Activated CD8-positive, alpha-beta memory T cell treated with anti-CD3 and anti-CD28 coated beads for 48 hours (primary cell): ENCODE data around the gene SPAG17.
A peak's percentile ranks its signal among the peaks of the same experiment; 100 is the strongest.

Experiments used
- DNase-seq, 3 experiments: peaks; one replicate each; pipeline ENCODE4 v3.0.0-alpha.2; 2020; ENCODE audit warnings: low read depth in 2 of 3, low spot score in 2 of 3

SPAG17 gene

DNA sequence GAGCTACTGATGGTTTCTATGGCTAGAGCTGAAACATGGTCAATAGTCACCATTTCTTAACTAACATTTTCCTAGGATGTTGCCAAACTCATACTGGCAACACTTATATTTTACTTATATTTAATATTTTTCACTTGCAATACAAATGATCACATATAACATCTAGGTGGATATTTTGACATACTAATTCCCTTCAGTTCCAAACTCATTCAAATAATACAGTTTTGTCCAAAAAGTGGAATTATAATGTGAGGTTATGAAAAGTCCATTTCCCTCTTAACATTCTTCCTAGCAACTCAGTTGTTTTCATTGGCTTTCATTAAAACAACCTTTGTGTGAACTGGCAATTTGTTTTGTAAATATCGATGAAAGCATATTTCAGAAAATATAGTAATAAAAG, 16.0 kb downstream of the SPAG17 start:
- DNase-seq: no peak

DNA sequence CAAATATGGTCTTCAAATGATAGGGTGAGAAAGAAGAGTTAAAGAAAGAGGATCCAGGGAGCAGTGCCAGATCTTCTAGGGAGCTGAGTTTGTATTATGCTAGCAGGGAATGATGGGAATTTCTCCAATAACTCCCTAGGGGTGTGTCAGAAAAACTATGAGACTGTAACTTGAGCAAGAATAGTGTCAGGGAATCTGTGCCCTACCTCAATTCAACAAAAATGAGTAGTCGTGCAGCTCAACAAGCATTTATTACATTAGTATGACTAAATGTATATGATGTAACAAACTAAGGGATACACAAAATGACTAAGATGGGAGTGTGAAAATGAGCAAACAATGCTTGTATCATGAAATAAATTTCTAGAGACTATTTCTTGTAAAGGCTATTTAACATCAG, 24.2 kb downstream of the SPAG17 start:
- no peak for DNase-seq

DNA sequence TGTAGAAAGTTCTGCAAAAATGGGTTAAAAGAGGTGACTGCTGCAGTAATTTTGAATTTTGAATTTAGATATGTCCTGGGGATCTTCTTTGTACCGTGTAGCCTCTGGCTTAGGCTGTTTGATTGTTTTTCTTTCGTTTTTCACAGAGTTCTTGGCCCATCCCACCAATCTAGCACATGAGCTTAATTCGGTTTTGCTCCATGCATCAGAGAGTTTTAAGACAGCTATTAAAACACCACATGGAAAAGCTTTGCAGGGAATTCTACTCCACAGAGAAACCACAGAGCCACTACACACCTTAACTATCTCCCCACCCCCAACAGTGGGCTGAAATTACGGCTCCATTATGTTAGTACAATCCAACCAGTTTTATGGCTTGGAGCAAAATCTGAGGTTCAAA, 25.5 kb downstream of the SPAG17 start:
- no peak for DNase-seq

DNA sequence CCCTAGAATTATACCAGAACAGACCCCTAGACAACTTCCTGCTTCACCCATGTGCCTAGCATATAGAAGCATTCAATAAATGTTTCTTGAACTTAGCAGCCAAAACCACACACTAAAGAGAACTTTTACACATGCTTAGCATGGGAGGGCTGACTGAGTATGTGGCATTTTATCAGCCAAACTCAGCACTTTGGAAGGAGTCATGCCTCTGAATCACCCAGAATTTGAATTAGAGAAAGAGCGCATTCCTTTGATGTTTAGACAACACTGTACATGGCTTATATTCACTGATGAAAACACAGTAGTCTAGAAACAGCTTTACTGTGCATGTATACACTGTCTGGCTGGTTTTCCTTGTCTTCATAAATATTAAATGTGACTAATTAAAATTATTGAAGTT, 26.1 kb downstream of the SPAG17 start:
- DNase-seq: no peak

DNA sequence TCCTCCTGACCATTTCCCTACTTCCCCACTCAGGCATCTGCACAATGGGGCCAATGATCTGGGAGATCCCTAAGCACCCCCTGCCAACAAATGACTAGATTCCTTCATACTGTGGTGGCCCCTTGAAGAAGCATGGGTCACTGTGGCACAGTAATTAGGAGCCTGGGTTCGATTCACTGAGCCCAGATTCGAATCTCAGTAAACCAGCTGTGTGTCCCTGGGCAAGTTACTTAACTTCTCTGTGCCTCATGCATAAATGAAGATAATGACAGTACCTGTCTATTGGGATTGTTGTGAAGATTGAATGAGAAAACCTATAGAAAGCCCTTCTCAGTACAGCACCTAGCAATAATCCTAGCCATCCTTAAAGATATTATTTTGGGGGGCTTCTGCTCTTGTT, 27.5 kb downstream of the SPAG17 start:
- DNase-seq: no peak

DNA sequence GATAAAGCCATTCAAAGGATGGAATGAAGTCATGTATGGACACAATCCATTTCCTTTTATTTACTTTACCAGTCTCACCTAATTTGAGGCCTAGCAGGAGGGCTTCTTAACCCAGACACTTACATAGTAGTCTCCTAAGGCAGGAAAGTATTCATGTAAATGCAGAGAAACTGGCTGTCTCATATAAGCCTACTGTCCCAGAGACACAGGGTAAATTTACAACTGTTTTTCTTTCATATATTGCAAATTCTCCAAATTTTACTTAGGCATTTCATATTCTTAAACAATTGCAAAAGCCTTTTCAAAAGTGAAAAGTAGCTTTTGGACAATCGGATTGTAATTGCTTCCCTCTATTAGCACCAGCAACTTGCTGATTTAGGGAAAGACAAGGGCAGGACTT, 29.9 kb downstream of the SPAG17 start:
- DNase-seq: no peak

DNA sequence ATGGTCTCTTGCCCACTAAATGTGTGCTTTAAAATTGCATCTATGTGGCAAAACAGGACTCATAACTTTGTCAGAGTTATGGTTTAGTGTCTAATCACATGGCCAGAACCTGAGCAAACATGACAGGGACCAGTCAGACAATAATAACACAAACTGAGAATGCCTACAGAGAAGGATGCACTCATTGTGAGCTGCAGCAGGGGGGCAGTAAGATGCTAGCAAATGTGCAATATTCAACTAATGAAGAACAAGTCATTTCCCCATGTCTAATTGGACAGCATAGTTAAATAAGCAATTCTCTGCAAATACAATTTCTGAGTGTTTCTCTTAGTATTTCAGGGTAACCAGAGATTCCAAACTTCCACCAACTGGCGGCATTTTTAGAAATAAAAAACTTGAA, 30.8 kb downstream of the SPAG17 start:
- DNase-seq: no peak

DNA sequence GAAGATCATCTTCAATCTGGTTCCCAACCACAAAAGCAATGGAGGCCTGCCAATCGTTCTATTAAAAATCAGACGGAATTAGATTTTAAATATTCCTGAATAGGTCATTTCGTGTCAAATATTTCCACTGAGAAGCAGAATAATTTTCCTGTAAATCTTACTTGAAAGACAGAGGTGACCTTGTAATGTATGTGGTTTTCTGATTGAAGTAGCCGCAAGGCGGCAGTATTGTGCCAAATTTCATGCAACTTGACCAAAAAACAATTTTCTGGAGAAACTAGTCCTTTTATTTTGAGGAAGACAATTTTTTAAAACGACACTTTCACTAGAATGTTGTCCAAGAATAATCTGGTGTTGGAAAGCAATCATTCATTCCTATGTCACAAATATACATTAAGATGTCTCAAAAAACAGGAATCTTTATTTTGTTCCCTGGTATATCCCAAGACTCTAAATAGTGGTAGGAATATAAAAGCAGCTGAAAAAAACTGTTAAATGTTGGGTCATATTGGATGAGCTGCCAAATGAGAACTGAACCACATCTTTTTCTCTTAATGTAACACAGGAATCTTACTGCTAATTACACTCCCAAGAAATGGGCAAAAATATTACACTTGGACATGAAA, 33.6 kb downstream of the SPAG17 start:
- DNase-seq: peak in 1 of 3 experiments; percentile 10

DNA sequence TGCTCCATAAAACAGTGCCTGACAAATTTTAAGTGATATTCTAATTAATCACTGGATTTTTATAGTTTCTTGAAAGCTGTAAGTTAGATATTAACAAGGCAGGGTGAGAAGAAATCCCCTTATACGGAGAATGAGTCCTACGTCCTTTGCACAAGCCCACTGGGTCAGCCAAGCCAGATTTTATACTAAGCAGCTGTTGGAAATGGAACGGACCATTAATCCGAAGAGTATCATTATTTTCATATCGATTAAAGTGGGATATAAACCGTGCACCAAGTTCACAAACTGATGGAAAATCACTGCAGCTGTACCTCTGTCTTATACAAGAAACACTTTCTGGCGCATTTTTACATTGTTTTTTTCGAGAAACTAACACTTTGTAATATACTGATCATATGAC, 35.2 kb downstream of the SPAG17 start:
- DNase-seq: no peak

DNA sequence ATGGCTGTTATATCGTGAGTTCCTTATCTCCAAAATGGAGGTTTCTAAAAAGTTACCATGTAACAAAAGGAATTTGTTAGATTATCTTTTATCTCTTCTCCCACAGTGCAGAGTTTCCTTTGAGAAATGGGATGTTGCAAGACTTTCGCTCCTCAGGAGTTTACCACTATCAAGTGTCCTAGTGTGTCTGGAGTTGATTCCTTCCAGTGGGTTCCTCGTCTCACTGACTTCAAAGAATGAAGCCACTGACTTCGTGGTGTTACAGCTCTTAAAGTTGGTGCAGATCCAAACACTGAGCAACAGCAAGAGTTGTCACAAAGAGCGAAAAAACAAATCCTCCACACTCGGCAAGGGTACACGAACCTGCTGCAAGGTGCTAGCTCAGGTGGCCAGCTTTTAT, 37.0 kb downstream of the SPAG17 start:
- DNase-seq: no peak

DNA sequence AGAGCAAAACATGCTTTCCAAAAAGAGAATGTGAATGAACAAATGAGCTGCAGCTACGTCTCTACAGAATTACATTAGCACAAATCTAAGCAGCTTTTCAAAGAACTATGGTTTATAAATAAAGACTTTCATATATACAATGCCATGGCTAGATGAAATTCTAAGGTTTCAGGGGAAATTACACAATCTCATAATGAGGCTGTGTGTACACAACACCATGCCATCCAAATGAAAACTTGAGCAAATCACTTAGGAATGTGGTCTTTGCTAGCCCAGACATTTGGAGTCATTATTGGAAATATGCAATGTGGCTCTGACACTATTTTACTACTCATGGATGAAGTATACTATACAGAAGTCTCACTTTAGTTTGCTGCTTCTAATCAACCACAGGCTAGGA, 37.5 kb downstream of the SPAG17 start:
- DNase-seq: no peak

DNA sequence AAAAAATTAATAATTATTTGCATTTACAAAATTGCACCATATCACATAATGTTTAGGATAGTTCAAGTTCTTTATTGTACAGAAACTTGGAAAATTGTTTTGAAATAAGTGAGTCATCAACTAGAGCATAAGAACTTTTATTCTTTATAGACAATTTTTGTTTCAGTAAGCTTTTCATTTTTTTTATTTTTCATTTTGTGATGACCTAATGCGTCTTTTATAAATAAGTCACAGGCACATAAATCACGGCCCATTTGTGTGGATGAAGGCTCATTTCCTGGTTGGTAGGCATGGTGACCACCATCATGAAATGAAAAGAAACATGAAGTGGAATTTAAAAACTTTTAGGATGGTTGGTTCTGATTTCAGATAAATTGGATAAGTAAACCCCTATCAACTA, 39.3 kb downstream of the SPAG17 start:
- DNase-seq: no peak

DNA sequence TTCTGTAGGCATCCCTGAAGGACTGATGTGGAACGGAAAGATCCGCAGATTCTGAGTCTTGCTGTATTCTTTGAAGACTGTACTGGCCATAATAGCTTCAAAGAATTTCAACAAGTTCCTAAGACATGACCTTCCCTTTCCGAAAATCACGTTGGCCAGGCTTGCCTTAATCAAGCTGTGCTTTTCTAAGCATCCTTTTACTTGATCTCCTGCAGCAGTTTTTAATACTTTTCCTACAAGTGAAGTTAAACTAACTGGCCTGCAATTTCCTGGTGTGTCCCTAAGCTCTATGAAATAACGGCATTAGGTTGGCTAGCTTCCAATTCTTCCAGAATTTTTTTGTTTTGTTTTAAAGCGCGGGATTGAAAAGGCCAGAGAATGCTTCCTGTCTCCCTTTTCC, 40.3 kb downstream of the SPAG17 start:
- DNase-seq: no peak

DNA sequence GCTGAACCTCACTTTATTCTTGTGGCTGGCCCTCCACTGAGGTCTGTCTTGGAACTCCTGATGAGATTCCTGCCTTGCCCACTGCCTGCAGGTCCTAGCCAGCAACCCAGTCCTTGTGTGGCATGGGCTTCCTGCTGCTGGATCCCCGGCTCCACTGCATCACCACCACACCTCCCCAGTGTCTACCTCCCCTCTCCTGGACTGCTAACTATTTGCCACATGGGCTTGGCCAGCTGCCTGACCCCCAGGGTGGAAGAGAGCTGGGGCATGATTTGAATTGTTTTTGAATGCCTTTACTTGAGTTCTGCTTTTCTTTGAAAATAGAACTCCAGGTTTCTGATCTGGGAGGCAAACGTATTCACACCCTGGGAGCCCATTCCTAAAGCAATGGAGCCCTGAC, 41.2 kb downstream of the SPAG17 start:
- no peak for DNase-seq

DNA sequence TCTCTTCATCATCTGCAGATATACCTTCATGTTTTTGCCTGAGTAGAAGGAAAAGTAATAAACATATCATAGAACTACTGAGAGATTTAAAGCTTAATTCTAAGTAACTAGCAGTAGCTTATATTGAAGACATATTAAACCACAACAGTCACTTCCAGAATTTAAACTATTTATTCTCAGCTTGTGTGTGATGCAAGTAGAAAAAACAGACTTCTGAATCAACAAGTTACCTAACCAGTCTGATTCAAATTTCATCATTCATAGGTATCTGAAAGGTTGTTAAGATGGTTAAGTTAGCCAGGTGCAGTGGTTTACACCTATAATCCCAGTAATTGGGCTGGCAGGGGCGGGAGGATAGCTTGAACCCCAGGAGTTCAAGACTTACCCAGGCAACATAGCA, 41.9 kb downstream of the SPAG17 start:
- DNase-seq: no peak

DNA sequence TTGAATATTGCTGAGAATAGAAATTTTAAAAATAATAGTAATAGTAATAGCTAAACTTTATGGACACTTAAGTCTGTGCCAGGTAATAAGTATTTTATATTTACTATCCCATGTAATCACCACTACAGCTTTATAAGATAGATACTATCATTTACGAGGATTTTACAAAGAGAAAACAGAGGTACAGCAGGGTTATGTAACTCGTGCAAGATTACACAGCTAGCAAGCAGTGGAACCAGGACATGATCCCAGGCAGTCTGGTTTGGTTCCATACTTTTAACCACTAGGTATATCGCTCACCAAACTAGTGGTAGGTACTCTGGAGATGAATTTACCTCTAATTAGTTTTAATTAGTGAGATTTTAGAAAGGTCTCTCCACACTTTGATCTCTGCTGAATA, 42.5 kb downstream of the SPAG17 start:
- DNase-seq: no peak

DNA sequence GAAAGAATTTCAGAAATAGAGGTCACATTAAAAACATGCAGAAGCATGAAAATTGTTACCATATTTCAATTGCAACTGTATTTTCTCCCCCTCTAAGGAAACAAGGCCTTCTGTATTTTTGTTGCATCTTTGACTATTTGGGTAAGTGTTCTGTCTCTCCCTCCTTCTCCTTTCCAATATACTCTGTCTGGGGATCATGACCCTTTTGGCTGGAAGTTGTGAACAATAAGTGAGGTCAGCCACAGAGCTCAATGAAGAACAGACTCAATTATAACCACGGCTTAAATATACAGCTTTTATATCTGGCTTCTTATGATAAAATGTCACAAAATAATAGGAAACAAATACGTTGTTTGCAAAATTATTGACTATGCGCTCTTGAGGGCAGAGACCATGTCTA, 47.1 kb downstream of the SPAG17 start:
- DNase-seq: no peak

DNA sequence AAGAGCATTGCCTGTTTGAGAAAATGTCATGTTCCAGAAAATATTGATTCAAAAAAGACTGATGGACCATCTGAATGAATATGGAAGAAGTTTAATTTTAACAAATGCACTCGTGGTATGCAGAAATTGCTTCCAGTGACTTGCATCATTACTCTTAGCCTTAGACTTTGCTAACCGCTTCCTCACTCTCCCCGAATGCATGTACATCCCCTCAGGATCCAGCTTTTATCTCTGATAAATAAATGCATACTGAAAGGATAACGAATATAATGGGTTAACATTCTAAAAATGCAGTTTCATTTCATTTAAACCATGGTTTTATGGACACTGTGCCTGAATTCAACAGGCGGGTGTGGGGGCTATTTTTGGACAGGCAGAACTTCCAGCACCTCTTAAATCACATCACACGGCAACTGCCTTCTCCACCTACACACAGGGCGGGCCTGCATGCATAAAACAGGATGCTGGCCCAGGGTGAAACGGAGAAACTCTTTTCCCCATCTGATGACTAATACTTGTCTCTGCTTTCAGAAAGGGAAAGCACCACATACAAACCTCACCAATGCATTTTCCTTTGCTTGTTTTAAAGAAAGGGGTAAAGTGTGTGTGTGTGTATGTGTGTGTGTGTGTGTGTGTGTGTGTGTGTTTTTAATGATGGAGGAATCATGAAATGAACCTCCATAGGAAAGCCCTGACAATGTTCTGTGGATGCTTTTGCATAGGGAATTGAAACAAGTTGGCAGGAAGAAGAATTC, 48.7 kb downstream of the SPAG17 start:
- peak in 2 of 3 experiments; percentile 2 to 20 for DNase-seq

DNA sequence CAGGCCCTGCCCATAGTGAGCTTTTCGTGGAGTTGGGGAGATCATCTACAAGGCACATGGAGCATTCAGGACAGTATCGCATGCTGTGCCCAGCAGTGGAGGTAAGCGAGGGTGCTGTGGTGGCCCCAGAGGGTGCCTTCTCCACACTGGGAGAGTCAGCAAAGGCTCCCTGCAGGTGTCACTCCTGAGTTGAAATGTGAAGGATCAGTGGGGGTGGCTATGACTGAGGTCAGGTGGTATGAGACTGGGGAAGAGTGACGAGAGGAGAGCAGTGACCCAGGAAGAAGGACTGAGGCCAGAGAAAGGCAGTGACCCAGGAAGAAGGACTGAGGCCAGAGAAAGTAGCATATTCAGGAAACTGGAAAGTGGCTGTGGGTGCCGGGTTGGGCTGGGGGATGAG, 53.0 kb downstream of the SPAG17 start:
- DNase-seq: no peak

DNA sequence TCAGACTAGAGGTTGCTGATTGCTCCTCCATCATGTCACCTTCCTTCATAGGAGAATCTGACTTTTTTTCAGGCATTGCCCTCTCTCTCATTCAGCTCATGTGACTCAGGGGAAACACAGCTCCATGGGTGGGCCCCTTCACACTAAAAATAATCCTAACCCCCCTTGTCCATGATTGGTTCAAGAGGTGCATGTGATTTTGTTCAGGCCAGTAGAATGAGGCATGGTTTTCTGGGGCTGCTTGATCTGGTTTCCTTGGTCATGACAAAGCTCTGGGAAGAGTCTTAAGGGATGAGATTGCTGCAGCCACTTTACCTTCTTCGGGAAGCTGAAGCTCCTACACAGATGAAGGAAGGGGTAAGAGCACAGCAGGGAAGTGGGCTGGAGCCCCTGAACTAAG, 56.3 kb downstream of the SPAG17 start:
- no peak for DNase-seq

DNA sequence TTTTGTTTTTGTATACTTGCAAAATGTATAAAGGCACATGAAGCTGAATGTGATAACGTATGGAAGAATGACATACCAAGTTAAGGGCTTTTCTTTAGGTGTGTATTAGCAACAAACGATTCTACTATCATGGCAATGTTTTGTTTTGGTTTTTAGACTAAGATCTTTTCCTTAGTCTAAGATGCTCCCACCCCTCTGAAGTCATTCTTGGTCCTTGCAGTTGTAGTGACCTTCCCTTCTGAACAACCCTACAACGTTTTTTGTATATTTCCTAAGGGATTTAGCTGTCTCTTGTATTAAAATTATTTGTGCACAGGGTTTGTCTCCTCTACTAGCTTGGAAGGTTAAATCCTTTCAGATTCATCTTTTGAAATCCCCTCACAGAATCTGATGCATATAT, 61.0 kb downstream of the SPAG17 start:
- DNase-seq: no peak

DNA sequence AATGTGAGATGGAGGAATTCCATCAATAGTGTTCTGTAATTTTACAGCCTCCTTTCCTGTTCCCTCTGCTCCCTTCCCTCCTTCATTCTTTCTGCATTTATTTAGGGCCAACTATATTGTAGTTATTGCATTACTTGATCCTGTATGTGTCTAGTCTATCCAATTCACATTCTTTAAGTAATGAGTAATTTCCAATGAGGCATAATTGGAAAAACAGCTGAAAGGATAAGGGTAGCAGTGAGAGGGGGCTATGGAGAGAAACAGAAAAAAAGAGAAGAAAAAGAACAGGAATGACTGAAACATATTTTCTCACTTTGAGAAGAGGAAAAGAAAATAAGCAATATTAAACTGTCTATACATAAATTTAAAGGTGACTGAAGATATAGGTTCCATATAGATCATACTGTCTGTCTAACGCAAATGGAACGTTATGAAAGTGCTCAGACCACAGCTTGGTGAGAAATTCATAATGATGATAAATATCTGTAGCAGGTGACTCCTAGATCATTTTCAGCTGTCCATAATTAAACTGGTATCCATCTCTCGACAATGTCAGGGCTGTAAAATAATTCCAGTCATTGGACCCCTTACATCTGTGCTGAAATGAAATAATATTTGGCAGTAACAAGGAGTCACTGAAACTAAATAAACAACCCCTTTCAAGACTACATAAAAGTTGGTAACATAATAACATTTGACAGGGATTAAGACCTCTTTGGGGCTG, 61.8 kb downstream of the SPAG17 start:
- no peak for DNase-seq
